GM19372 (cell line): ENCODE results near the gene PPP1R14C.
"Not testable (repeated sequence)": the region's sequence is repeated elsewhere in the genome, so short reads cannot be mapped to it uniquely, and the experiment has no call there.

ENCODE experiments used
- ATAC-seq: cut with Tn5 transposase; IDR thresholded peaks from one replicate; pipeline ENCODE4 v1.9.1; 2021; ENCODE audit warnings: mild to moderate bottlenecking, low read depth, moderate library complexity; ENCODE audit not compliant: unreplicated experiment

Gene PPP1R14C

GRCh38 chr6:150137711-150138110 lies 5.1 kb upstream of the PPP1R14C start:
- ATAC-seq: not testable (repeated sequence)

- ATAC-seq: no peak
These were observed 4.2 kb upstream of the PPP1R14C start for GRCh38 chr6:150138638-150139037.

- no peak for ATAC-seq
These were observed 3.3 kb upstream of the PPP1R14C start for GRCh38 chr6:150139533-150139932.

- no peak for ATAC-seq
These were observed 2.4 kb upstream of the PPP1R14C start for GRCh38 chr6:150140236-150140969.

- ATAC-seq: no peak
These were observed 661 bp upstream of the PPP1R14C start for GRCh38 chr6:150142097-150142669.

GRCh38 chr6:150143516-150144293 lies 861 bp downstream of the PPP1R14C start:
- ATAC-seq: no peak

GRCh38 chr6:150144294-150144868 lies 1.5 kb downstream of the PPP1R14C start:
- no peak for ATAC-seq

GRCh38 chr6:150145427-150145826 lies 2.6 kb downstream of the PPP1R14C start:
- no peak for ATAC-seq

GRCh38 chr6:150145830-150146229 lies 3.0 kb downstream of the PPP1R14C start:
- ATAC-seq: no peak

GRCh38 chr6:150146436-150146835 lies 3.6 kb downstream of the PPP1R14C start:
- ATAC-seq: no peak

GRCh38 chr6:150149146-150149545 lies 6.3 kb downstream of the PPP1R14C start:
- no peak for ATAC-seq

- no peak for ATAC-seq
These were observed 7.6 kb downstream of the PPP1R14C start for GRCh38 chr6:150150458-150150820.

- ATAC-seq: no peak
These were observed 8.2 kb downstream of the PPP1R14C start for GRCh38 chr6:150150821-150151646.

- ATAC-seq: no peak
These were observed 10.3 kb downstream of the PPP1R14C start for GRCh38 chr6:150152891-150153876.

GRCh38 chr6:150153905-150154492 lies 11.2 kb downstream of the PPP1R14C start:
- ATAC-seq: no peak

- ATAC-seq: no peak
These were observed 13.6 kb downstream of the PPP1R14C start for GRCh38 chr6:150156460-150156859.

GRCh38 chr6:150157081-150157480 lies 14.2 kb downstream of the PPP1R14C start:
- no peak for ATAC-seq

GRCh38 chr6:150159757-150160156 lies 16.9 kb downstream of the PPP1R14C start:
- no peak for ATAC-seq

- no peak for ATAC-seq
These were observed 21.1 kb downstream of the PPP1R14C start for GRCh38 chr6:150163970-150164369.
